ENCODE results near the gene UBASH3A. TPM values are rescaled to one million over a fixed set of nuclear protein-coding genes. Genes with fewer than 3 reads are reported as not detected.

Gene UBASH3A
- total RNA-seq, 2 experiments from 2014 or later: 59.7 to 60.8 TPM

DNA sequence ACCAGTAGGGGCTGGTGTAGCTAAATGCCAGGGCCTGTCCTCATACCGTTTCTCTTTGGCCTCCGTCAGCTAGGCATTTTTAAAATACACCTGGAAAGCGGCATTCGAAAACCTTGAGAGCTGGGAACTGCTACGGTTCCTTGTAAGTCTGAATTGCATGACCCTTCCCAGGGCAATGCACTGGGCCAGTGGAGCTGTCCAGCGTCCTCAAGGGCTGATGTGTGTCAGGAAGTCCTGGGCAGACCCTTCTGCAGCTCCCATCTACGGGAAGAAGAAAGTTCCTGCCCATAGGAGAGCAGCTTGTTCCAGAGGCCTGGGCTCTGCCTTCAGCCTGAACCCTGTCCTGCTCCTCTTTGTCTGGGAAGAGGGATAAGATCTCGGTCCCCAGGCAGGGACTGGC is 34.1 kb downstream of the UBASH3A start:
- Mint-ChIP-seq H3K36me3 (ENCODE audit: low read depth) (peaks cover 100% of the 10 kb centered on the region), H3K27ac (peak overlapping the region; percentile 84), H3K4me3 (no peak overlapping the region), H3K9me3 (no peaks in the 10 kb centered on the region), H3K27me3 (no peaks in the 10 kb centered on the region), H3K4me1 (ENCODE audit: low read depth) (peaks cover 63% of the 10 kb centered on the region)
- ChIA-PET POLR2A (interaction anchor here (1.1 to 2.2 kb wide), 4 partner anchors 13 to 34 kb away, joined by 3 to 6 read pairs (median 4); partner anchors contain the start of gene UBASH3A), CTCF (interaction anchor here (1.0 kb wide), 1 partner anchor 13 kb away, joined by 3 read pairs; no protein-coding TSS in a partner anchor)
- TF ChIP-seq, protein P1, sequence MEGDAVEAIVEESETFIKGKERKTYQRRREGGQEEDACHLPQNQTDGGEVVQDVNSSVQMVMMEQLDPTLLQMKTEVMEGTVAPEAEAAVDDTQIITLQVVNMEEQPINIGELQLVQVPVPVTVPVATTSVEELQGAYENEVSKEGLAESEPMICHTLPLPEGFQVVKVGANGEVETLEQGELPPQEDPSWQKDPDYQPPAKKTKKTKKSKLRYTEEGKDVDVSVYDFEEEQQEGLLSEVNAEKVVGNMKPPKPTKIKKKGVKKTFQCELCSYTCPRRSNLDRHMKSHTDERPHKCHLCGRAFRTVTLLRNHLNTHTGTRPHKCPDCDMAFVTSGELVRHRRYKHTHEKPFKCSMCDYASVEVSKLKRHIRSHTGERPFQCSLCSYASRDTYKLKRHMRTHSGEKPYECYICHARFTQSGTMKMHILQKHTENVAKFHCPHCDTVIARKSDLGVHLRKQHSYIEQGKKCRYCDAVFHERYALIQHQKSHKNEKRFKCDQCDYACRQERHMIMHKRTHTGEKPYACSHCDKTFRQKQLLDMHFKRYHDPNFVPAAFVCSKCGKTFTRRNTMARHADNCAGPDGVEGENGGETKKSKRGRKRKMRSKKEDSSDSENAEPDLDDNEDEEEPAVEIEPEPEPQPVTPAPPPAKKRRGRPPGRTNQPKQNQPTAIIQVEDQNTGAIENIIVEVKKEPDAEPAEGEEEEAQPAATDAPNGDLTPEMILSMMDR (IDR thresholded peaks at IDR 0.05): no peak
- peaks cover 31% of the 10 kb centered on the region for H3K4me1 ChIP-seq (ENCODE audit: insufficient read depth, low read length)
- ATAC-seq (ENCODE audit: poor library complexity): no peak
- peak overlapping the region in 1 of 2 donors; percentile 5 for H3K27ac ChIP-seq (ENCODE audit: low read depth in 1 of 2, low read length in 2 of 2)
- no peak overlapping the region for H3K4me3 ChIP-seq (ENCODE audit: low read length)
- H3K36me3 ChIP-seq (ENCODE audit: insufficient read depth, low read length): peaks cover 96% of the 10 kb centered on the region
- DNase-seq: no peak
- intact Hi-C loops (cut with DNase I, micrococcal nuclease): loop anchor here in 1 of 2 experiments (5.0 kb wide), 1 partner anchor 40 kb away; the partner anchor contains the start of gene TMPRSS3
- H3K27me3 ChIP-seq (ENCODE audit: control insufficient read depth in 1 of 2, insufficient read depth in 2 of 2, low read length in 2 of 2): no peaks in the 10 kb centered on the region
- H3K9me3 ChIP-seq (ENCODE audit: control insufficient read depth in 1 of 2, insufficient read depth in 1 of 2, low read length in 2 of 2): no peaks in the 10 kb centered on the region

DNA sequence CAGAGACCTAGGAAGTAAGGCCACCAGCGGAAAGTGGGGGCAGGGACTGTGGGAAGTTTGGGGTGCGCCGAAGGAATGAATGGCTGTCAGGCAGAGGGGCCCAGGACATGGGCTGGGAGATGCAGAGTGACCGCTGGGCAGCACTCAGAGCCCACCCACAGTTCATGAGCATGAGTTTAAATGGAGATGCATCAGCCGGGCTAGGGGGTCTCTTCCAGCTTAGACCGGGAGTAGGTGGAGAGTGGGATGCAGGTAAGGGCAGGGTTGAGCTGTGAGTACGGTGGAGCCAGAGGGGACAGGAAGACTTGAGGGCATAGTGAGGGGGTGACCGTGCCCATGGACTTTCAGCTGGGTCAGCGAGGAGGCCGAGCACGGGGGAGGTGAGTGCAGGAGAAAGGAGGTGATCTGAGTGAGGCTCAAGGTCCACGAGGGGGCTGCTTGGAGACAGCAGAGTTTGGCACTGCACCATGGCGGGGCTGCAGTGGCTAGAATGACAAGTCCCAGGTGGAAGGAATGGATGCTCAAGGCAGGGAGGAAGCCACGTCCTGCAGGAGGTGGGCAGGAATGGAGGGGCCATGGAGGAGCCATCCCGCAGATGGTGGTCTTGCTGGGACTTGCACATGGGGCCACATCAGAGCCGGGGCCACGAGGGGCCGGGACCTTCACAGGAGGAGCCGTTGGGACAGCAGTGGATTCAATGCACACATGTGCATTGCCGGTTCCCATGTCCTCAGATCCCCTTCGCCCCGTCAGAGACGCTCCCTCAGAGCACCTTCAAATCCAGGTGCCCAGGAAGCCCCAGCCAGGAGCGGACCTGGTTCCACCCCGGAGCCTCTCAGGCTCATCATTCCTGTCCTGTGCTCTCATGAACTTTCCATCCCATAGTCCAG is 34.9 kb downstream of the UBASH3A start:
- peaks cover 100% of the 10 kb centered on the region for H3K36me3 Mint-ChIP-seq (ENCODE audit: low read depth)
- ATAC-seq (ENCODE audit: poor library complexity): no peak
- POLR2A ChIA-PET: interaction anchor here (1.0 to 1.3 kb wide), 4 partner anchors 16 to 35 kb away, joined by 3 read pairs; partner anchors contain the start of gene UBASH3A
- Histone ChIP-seq H3K27ac (ENCODE audit: low read depth in 1 of 2, low read length in 2 of 2) (no peak overlapping the region), H3K27me3 (ENCODE audit: control insufficient read depth in 1 of 2, insufficient read depth in 2 of 2, low read length in 2 of 2) (no peaks in the 10 kb centered on the region), H3K4me3 (ENCODE audit: low read length) (no peak overlapping the region), H3K36me3 (ENCODE audit: insufficient read depth, low read length) (peaks cover 96% of the 10 kb centered on the region), H3K4me1 (ENCODE audit: insufficient read depth, low read length) (peaks cover 31% of the 10 kb centered on the region), H3K9me3 (ENCODE audit: control insufficient read depth in 1 of 2, insufficient read depth in 1 of 2, low read length in 2 of 2) (no peaks in the 10 kb centered on the region)
- H3K27ac Mint-ChIP-seq: peak overlapping the region; percentile 84
- CTCF ChIA-PET: interaction anchor here (1.0 kb wide), 1 partner anchor 12 kb away, joined by 3 read pairs; no protein-coding TSS in a partner anchor
- TF ChIP-seq, protein P1 (IDR thresholded peaks at IDR 0.05): no peak
- no peak for DNase-seq
- no peak overlapping the region for H3K4me3 Mint-ChIP-seq
- H3K27me3 Mint-ChIP-seq: no peaks in the 10 kb centered on the region
- H3K9me3 Mint-ChIP-seq: no peaks in the 10 kb centered on the region
- intact Hi-C loops (cut with DNase I, micrococcal nuclease): loop anchor here in 1 of 2 experiments (5.0 kb wide), 1 partner anchor 41 kb away; the partner anchor contains the start of gene TMPRSS3
- peaks cover 62% of the 10 kb centered on the region for H3K4me1 Mint-ChIP-seq (ENCODE audit: low read depth)

DNA sequence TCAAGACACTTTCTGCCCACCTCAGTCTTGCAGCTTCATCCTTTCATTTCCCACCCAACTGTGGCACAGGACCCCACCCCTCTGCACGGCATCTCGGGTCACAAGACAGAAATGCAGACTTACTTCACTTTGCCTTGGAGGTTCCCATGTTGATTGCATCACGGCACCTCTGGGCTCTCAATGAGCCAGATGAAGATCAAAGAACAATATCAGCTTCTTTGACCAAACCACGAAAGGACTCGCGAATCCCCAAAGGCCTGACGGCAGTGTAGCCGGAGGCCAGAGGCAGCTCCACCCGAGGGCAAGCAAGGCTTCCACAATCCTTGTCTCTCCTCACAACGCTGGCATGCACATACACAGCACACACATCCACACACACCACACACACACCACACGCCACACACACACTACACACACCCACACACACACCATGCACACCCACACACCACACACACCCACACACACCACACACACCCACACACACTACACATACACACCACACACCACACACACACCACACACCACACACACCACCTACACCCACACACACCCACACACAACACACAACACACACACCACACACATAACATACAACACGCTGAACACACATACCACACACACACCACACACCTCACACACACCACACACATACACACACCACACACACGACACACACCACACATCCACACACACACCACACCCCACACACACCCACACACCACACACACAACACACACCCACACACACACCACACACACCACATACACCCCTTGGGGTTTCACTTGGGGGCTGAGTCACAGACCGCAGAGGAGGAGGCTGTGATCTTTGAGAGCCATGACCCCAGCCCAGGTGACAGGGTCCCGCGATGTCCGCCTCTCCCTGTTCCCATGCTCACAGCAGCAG is 35.8 kb downstream of the UBASH3A start:
- Mint-ChIP-seq H3K27ac (peak overlapping the region; percentile 76), H3K27me3 (no peaks in the 10 kb centered on the region), H3K36me3 (ENCODE audit: low read depth) (peaks cover 99% of the 10 kb centered on the region), H3K9me3 (no peaks in the 10 kb centered on the region), H3K4me3 (no peak overlapping the region), H3K4me1 (ENCODE audit: low read depth) (peaks cover 54% of the 10 kb centered on the region)
- intact Hi-C loops (cut with DNase I, micrococcal nuclease): loop anchor here in 1 of 2 experiments (5.0 kb wide), 1 partner anchor 42 kb away; the partner anchor contains the start of gene TMPRSS3
- H3K4me1 ChIP-seq (ENCODE audit: insufficient read depth, low read length): peaks cover 24% of the 10 kb centered on the region
- no peaks in the 10 kb centered on the region for H3K9me3 ChIP-seq (ENCODE audit: control insufficient read depth in 1 of 2, insufficient read depth in 1 of 2, low read length in 2 of 2)
- peaks cover 96% of the 10 kb centered on the region for H3K36me3 ChIP-seq (ENCODE audit: insufficient read depth, low read length)
- ATAC-seq (ENCODE audit: poor library complexity) (peak; percentile 24), DNase-seq (peak in 1 of 14 experiments; percentile 38)
- no peaks in the 10 kb centered on the region for H3K27me3 ChIP-seq (ENCODE audit: control insufficient read depth in 1 of 2, insufficient read depth in 2 of 2, low read length in 2 of 2)
- ChIA-PET CTCF (no interaction called here), POLR2A (interaction anchor here (1.0 to 1.3 kb wide), 2 partner anchors 17 to 36 kb away, joined by 3 read pairs; partner anchors contain the start of gene UBASH3A)
- H3K4me3 ChIP-seq (ENCODE audit: low read length): no peak overlapping the region
- TF ChIP-seq, protein P1 (IDR thresholded peaks at IDR 0.05): no peak
- no peak overlapping the region for H3K27ac ChIP-seq (ENCODE audit: low read depth in 1 of 2, low read length in 2 of 2)

Data from CD4-positive, alpha-beta T cell (primary cell).